OCI-LY7 (cell line): Measurements from ENCODE around the gene AKT3. TPM values are rescaled to one million over a fixed set of nuclear protein-coding genes. Genes with fewer than 3 reads are reported as not detected.
"Not testable (repeated sequence)": the region's sequence is repeated elsewhere in the genome, so short reads cannot be mapped to it uniquely, and the experiment has no call there.

ENCODE experiments used
- BruUV-seq: library from RNA; stranded (reverse); fragments of 400-500 nt; replicated peaks from 2 replicates; lab custom pipeline; 2021; lab: Mats Ljungman, UMichigan
- CTCF ChIA-PET: fragments of 300-600 bp; sonication (Branson Sonifier 250); formaldehyde crosslinking; loops from one replicate; lab custom pipeline; 2022; ENCODE audit warnings: antibody characterized with exemption; ENCODE audit not compliant: unreplicated experiment; lab: Charles Lee
- POLR2A ChIA-PET: fragments of 300-600 bp; sonication (Branson Sonifier 250); formaldehyde crosslinking; loops from one replicate; lab custom pipeline; 2022; ENCODE audit warnings: antibody characterized with exemption; lab: Charles Lee
- DNase-seq: peaks from one replicate; pipeline ENCODE4 v3.0.0-alpha.2; 2015; ENCODE audit warnings: low spot score
- H2AFZ ChIP-seq: fragments of 200-600 bp; sonication (generic), shearing (Covaris generic); 2 replicates; pipeline ENCODE4 v1.6.1; 2014; ENCODE audit warnings: mild to moderate bottlenecking, antibody characterized with exemption, low read length, moderate library complexity
- H3K27ac ChIP-seq: fragments of 200-600 bp; sonication (generic); 2 replicates; pipeline ENCODE4 v1.5.1; 2014; ENCODE audit warnings: mixed run types, low read depth, mild to moderate bottlenecking, moderate library complexity, low read length, inconsistent platforms; ENCODE audit not compliant: poor library complexity, severe bottlenecking
- H3K36me3 ChIP-seq: fragments of 200-600 bp; sonication (generic); 2 replicates; pipeline ENCODE4 v1.6.1; 2014; ENCODE audit warnings: mild to moderate bottlenecking, antibody characterized with exemption, low read length, moderate library complexity, mixed read lengths; ENCODE audit not compliant: insufficient read depth
- H3K4me1 ChIP-seq: fragments of 200-600 bp; sonication (generic); 2 replicates; pipeline ENCODE4 v1.5.1; 2014; ENCODE audit warnings: mild to moderate bottlenecking, low read length; ENCODE audit not compliant: insufficient read depth, poor library complexity, severe bottlenecking
- H3K4me2 ChIP-seq: fragments of 200-600 bp; sonication (generic); 2 replicates; pipeline ENCODE4 v1.6.1; 2014; ENCODE audit warnings: mild to moderate bottlenecking, low read length
- H3K4me3 ChIP-seq: fragments of 200-600 bp; sonication (generic); 2 replicates; pipeline ENCODE4 v1.5.1; 2014; ENCODE audit warnings: mild to moderate bottlenecking, low read depth, low read length; ENCODE audit not compliant: poor library complexity, severe bottlenecking
- H3K79me2 ChIP-seq: fragments of 200-600 bp; sonication (generic); 2 replicates; pipeline ENCODE4 v1.6.1; 2016; ENCODE audit warnings: low read depth, mild to moderate bottlenecking, low read length, moderate library complexity, mixed read lengths; ENCODE audit not compliant: insufficient read depth
- H3K9me2 ChIP-seq: fragments of 200-600 bp; sonication (generic); 2 replicates; pipeline ENCODE4 v1.6.1; 2016; ENCODE audit warnings: mild to moderate bottlenecking, low read length, mixed read lengths; ENCODE audit not compliant: insufficient read depth
- H3K9me3 ChIP-seq: fragments of 200-600 bp; sonication (generic); 2 replicates; pipeline ENCODE4 v1.6.1; 2014; ENCODE audit warnings: mild to moderate bottlenecking, mixed run types, low read length, mixed read lengths
- H4K20me1 ChIP-seq: fragments of 200-600 bp; sonication (generic); 2 replicates; pipeline ENCODE4 v1.6.1; 2014; ENCODE audit warnings: mild to moderate bottlenecking, antibody characterized with exemption, low read length, moderate library complexity, mixed read lengths; ENCODE audit not compliant: insufficient read depth
- CTCF ChIP-seq: fragments of 200-600 bp; sonication (generic); conservative IDR thresholded peaks from 2 replicates; pipeline ENCODE4 v1.5.1; 2014; ENCODE audit warnings: mild to moderate bottlenecking, antibody characterized with exemption, low read length, moderate library complexity, mixed read lengths
- EZH2phosphoT487 ChIP-seq: fragments of 200-600 bp; sonication (generic); IDR thresholded peaks from 2 replicates; pipeline ENCODE4 v1.6.1; 2018; ENCODE audit warnings: low read depth, borderline replicate concordance, mild to moderate bottlenecking, mixed run types, antibody characterized with exemption, low read length, moderate library complexity, mixed read lengths
- intact Hi-C: fragments of 100-400 bp; cut with micrococcal nuclease; formaldehyde crosslinking; loops from one replicate; pipeline ENCODE4 v1.10.0; 2022; ENCODE audit not compliant: unreplicated experiment
- total RNA-seq, 2 experiments: library from RNA; depleted of rRNA in 1 of 2; stranded (reverse); fragments of >200 nt in 1 of 2; shearing (Covaris generic) in 1 of 2; gene quantifications; 2 replicates each; pipeline ENCODE4 v1.2.3, GENCODE V29; 2014 to 2022

The AKT3 gene
- total RNA-seq, 2 experiments from 2014 or later, result 0.29 TPM; not detected in 1

- intact Hi-C loops, result no loop called here
- Histone ChIP-seq H2AFZ (no peak overlapping the region), H3K4me1 (no peaks in the 10 kb centered on the region), H3K36me3 (no peaks in the 10 kb centered on the region), H3K4me3 (no peak overlapping the region), H3K27ac (no peak overlapping the region), H3K79me2 (no peaks in the 10 kb centered on the region), H3K9me2 (no peaks in the 10 kb centered on the region), H3K4me2 (no peak overlapping the region), H4K20me1 (no peaks in the 10 kb centered on the region), H3K9me3 (no peaks in the 10 kb centered on the region)
- TF ChIP-seq EZH2phosphoT487 (no peak), CTCF (no peak)
- BruUV-seq, result no TSS peak
- ChIA-PET POLR2A (interaction anchor here (0.5 to 0.6 kb wide), 2 partner anchors 20 to 194 kb away, joined by 3 read pairs; no protein-coding TSS in a partner anchor), CTCF (no interaction called here)
- no peak for DNase-seq
Measured at GRCh38 chr1:243814718-243815117, 35.3 kb downstream of the AKT3 start.

DNA sequence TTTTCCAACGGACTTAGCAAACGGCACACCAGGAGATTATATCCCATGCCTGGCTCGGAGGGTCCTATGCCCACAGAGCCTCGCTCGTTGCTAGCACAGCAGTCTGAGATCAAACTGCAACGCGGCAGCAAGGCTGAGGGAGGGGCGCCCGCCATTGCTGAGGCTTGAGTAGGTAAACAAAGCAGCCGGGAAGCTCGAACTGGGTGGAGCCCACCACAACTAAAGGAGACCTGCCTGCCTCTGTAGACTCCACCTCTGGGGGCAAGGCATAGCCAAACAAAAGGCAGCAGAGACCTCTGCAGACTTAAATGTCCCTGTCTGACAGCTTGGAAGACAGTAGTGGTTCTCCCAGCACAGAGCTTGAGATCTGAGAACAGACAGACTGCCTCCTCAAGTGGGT is 42.7 kb downstream of the AKT3 start:
- H4K20me1 ChIP-seq, H3K4me3 ChIP-seq, H3K9me3 ChIP-seq, H3K36me3 ChIP-seq, H3K9me2 ChIP-seq, H3K4me2 ChIP-seq, intact Hi-C loops, DNase-seq, CTCF ChIA-PET, H2AFZ ChIP-seq, POLR2A ChIA-PET, H3K4me1 ChIP-seq, H3K27ac ChIP-seq, BruUV-seq, H3K79me2 ChIP-seq: not testable (repeated sequence)

DNA sequence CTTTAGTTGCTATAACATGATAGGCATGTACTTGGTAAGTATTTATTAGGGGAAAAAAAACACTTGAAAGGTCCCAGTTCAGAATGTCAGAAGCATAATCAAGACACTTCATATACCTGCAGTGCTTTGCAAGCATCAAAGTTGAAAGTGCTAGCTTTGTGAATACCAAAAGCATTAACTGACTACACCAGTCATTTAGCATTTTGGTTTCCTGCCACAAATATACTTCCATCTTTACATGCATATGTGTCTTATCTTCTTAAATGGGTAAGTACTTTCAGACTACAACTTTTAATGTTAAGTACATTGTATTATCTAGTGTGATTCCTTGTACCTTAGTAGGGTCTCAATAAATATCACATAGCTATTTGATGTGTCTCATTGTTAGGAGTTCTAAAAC is 43.7 kb downstream of the AKT3 start:
- no peaks in the 10 kb centered on the region for H3K36me3 ChIP-seq
- CTCF ChIA-PET, result no interaction called here
- intact Hi-C loops, result no loop called here
- no peak for DNase-seq
- H3K79me2 ChIP-seq, result no peaks in the 10 kb centered on the region
- no peaks in the 10 kb centered on the region for H3K4me1 ChIP-seq
- H3K9me3 ChIP-seq, result no peaks in the 10 kb centered on the region
- TF ChIP-seq CTCF, result no peak
- TF ChIP-seq EZH2phosphoT487, result no peak
- POLR2A ChIA-PET, result no interaction called here
- no peaks in the 10 kb centered on the region for H3K9me2 ChIP-seq
- no peak overlapping the region for H2AFZ ChIP-seq
- no peak overlapping the region for H3K4me2 ChIP-seq
- H3K4me3 ChIP-seq, result no peak overlapping the region
- no peak overlapping the region for H3K27ac ChIP-seq
- BruUV-seq, result no TSS peak
- H4K20me1 ChIP-seq, result no peaks in the 10 kb centered on the region
